ENCODE results near the gene PTPRK. TPM values are rescaled to one million over a fixed set of nuclear protein-coding genes. Genes with fewer than 3 reads are reported as not detected.
"Not testable (repeated sequence)": the region's sequence is repeated elsewhere in the genome, so short reads cannot be mapped to it uniquely, and the experiment has no call there.

PTPRK gene
- total RNA-seq, 2 donors from 2014 or later = 29.6 to 30.2 TPM

DNA sequence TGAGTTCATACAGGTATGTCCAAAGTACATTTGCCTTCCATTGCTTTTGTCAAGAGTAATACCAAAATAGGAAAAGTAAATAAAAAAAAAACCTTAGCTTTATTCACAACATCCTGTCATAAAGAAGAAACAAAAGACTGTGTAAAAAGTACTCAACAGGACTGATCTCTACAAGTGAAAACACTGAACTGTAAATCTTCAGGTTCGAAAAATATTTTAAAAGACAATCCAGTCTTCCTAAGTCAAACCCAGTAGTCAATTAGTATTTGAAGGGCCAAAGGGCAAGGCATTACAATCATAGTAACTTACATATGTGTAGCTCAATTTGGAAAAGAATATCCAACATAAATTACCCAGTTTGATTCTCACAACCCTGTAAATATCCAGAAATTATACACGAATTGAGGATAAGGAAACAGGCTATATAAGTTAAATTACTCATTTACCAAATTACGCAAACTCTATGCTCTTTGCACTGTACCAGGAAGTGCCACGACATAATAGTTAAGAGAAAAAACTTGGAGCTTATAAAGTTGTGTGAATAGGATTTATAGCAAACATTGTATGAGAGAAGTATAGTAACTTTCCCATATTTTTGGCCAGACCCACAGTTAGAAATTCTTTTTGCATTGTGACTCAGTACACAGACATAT is 21.2 kb downstream of the PTPRK start:
- intact Hi-C loops (cut with DNase I) = no loop called here
- ATAC-seq (no peak), DNase-seq (no peak)

DNA sequence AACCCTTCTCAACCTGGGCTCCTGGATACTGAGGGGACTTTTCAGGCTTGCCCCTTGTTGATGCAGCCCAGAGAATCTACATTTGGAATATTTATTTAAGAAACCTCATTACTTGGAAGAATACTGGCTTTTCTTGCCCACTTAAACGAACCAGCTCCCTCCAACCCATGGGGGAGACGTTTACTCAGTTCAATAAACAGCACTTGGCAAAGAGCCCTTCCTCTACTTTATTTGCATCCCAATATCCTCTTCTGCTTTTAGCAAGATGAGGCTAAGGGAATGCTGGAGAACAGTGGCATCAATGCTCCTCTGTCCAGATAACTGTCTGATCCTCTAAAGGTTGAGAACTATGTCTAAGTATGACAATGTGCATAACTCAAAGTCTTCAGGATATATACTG is 22.2 kb downstream of the PTPRK start:
- intact Hi-C loops (cut with DNase I) = no loop called here
- no peak for DNase-seq
- no peak for ATAC-seq

DNA sequence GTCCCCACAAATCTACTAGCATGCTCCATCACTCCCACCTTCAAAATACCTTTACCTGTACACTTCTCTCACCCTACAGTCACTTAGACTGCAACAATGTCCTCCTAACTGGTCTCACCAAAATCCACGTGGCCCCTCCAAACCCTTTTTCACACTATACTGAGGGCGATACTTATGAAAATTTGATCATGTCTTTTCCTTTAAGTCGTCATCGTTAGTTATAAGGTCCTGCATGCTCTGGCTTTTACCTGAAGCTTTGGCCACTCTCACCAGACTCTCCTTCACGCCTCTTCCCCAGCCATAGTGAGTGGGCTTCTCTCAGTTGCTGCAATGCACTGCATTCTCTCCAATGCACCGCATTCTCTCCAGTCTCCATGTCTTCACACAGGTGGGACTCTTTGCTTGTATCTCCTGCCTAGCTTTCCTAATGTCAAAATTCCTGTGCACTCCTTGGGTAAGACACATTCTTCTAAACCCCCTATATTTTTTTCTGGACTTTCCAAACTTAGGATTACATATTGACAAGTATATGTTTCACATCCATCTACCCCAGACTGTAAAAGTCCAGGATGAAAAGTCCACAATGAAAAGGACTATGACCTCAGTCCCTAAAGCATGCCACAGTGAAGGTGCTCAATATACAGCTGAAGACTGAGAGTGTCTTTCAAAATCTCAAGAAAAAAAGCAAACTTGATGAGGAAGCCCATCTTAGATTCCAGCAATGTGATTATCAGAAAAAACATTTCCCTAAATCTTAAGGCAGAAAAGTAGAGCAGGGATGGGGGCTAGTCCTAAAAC is 24.7 kb downstream of the PTPRK start:
- ATAC-seq (no peak), DNase-seq (no peak)
- intact Hi-C loops (cut with DNase I) = no loop called here

DNA sequence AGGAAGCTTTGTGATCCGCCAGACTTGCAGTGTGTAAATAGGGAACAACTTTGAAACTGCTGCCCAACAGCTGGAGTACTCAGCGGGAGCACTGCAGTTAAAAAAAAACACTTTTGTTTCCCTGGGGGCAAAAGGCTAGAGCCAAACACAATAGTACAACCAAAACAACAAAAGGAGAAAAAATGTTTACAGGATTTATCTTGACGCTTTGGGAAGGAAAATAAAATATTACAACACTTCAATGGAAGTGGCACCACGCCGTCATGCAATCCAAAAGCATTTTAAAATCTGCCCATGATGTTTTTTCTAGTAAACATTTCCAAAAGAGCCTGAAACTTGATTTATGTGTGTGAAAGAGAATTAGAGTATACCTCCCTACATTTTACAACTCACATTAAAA is 26.0 kb downstream of the PTPRK start:
- intact Hi-C loops (cut with DNase I) = no loop called here
- ATAC-seq = no peak

DNA sequence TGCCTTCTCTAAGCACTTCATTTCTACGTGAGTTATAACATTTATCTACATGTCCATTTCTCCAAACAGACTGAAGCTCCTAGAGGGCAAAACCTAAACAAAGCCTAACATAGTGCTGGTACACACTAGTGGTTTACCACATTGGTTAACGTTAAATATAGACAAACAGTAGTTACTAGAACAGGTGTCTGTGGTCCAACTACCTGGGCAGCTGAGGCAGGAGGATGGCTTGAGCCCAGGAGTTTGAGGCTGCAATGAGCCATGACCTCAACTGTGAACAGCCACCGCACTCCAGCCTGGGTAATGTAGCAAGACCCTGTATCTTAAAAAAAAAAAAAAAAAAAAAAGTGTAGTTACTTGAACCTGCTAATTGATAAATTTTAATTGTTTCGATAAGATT is 26.5 kb downstream of the PTPRK start:
- DNase-seq = no peak
- ATAC-seq = no peak
- intact Hi-C loops (cut with DNase I) = no loop called here

More for the DNA sequence above, 26.0 kb downstream of the PTPRK start:
- no peak for DNase-seq

DNA sequence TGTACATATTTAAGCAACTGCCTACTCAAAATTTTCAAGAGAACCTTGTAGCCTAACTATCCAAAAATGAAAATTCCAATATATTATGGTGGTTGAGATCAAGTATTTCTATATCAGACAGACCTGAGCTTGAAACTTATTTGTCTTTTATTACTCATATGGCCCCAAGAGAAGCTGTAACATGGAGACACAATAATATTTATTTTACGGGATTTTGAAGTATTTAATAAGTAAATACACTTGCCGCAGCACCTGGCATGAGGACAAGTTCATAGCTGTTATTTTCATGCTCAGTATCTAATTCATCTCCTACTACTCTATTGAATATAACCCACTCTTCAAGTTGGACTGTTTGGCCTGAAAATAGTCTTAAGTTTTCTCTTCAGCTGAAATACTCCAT is 28.0 kb downstream of the PTPRK start:
- no peak for ATAC-seq
- DNase-seq = no peak
- intact Hi-C loops (cut with DNase I) = no loop called here

DNA sequence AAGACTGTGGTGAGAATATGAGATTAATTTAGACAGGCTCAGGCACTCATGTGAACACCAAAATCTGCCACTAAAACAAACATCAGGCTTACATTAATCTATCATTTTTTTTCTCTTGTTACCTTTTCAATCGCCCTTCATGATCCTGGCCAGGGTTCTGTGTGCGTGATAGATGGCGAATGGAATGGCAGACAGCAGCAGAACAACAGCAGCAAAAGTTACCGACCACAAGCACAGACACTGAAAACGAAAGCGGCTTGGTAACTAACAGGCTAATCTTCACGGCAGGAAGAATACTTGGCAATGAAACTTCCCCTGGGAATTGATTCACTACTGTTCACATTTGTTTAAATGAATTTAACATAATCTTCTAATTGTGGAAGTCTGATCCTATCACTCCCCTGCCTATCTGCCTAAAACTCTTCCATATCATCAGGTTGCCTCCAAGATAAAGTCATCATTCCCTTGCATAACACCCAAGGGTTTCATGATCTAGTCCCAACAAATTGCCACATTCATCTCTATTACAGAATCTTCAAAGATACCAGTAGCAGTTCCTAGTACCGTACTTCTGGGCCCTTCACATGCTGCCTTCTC is 28.7 kb downstream of the PTPRK start:
- no peak for DNase-seq
- peak; percentile 68 to 72 for ATAC-seq
- intact Hi-C loops (cut with DNase I) = no loop called here

DNA sequence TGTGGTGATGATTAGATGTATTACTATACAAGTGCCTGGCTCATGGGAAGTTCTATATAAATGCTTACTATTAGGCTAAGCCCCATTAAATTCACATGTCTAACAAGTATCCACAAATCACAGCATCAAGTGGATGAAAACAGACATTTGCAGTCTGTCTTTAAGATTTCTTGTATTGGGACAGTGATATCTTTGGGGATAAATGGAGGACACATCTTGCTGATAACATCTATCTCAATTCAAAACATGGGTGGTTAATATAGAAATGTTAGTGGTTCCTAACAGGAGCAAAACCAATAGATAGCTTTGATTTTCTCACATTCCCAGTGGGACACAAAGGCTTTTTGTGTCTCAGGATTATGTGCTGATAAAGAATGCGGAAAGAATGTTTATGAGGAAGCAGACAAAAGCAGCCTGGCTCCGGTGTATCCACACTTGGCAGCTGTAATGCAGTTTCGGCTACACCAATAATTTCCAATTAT is 29.3 kb downstream of the PTPRK start:
- intact Hi-C loops (cut with DNase I) = no loop called here
- ATAC-seq (peak; percentile 8 to 18), DNase-seq (no peak)

DNA sequence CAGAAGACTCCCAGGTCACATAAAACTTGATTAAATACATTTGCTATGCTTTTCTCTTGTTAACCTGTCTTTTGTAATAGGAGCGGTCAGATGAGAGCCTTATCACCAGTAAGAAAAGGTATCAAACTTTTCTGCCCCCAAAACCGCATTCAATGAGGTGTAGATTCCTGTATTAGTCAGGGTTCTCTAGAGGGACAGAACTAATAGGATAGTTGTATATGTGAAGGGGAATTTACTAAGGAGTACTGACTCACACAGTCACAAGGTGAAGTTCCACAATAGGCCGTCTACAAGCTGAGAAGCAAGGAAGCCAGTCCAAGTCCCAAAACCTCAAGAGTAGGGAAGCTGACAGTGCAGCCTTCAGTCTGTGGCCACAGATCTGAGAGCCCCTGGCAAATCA is 32.7 kb downstream of the PTPRK start:
- no peak for DNase-seq
- no peak for ATAC-seq
- intact Hi-C loops (cut with DNase I) = no loop called here

DNA sequence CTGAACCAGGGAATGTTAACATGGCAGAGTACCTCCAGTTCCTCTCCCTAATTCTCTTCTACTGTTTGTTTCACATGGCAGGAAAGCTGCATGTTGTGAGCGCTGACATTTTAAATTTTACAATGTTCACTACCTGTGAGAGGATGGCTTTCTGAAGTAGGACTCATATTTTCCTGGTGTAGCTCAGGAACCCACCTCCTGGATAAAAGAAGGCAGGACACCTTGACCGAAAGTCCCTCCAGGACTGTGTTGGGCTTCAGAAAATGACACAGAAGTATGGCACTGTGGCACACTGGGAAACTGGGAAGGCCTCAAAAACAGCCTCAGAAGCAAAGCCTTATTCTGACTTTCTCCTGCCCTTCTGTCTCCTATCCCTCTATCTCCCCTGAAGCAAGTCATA is 33.3 kb downstream of the PTPRK start:
- ATAC-seq = no peak
- intact Hi-C loops (cut with DNase I) = no loop called here
- no peak for DNase-seq

DNA sequence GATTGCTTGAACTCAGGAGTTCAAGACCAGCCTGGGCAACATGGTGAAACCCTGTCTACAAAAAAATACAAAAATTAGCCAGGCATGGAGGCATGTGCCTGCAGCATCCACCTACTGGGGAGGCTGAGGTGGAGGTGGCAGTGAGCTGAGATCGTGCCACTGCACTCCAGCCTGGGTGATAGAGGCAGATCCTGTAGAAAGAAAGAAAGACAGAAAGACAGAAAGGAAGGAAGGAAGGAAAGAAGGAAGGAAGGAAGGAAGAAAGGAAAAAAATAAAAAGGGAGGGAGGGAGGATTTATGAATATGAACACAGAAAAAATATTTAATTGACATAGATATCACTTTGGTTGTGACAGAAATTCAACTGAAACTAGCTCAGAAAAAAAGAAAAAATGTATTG is 33.8 kb downstream of the PTPRK start:
- DNase-seq; intact Hi-C loops (cut with DNase I); ATAC-seq: not testable (repeated sequence)

DNA sequence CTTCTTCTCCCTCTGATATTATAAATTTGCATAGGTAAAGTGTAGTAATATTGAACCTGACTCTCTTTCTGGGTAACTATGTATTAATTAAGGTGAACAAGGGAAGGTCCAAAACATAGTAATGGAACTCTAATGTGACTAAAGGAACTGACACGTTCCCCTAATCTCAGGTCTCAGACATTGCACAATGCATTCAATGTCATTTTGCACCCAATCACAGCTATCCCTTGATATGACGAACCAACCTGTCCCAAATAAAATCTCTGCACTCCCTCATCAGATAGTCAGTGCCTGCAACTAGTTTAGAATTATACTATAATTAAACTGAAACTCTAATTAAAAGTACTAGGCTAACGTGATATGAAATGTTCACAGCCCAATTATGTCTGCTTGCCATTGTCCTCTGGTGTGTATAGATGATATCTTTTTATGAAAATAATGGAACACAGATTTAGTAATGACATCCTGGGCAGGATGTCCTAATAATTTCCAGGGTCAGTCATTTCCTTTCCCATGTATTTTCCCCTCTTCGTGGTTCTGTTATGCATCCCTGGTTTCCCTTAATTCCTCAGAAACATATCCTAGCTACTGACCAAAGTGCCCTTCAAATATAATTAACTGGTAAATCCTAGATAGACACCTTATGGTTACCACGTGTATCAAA is 36.8 kb downstream of the PTPRK start:
- no peak for DNase-seq
- no peak for ATAC-seq
- intact Hi-C loops (cut with DNase I) = no loop called here

DNA sequence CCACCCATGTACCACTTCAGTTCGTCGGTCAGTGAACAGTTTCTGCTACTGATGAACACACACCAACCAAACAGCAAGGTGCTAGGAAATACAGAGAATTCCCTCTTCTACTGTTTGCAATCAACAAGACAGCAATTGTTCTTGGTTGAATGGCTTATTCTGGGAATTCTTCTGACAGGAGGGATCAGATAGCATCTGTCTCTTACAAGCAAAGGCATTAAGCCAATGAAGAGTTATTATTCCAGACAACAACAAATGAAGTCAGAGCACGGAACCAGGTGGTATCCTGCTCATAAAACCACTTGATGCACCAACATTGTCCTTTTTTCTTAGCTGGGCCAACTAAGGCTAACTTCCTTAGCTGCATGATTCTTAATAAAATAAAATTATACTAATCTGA is 37.8 kb downstream of the PTPRK start:
- ATAC-seq (peak in 1 of 2 donors; percentile 18), DNase-seq (no peak)
- intact Hi-C loops (cut with DNase I) = no loop called here

DNA sequence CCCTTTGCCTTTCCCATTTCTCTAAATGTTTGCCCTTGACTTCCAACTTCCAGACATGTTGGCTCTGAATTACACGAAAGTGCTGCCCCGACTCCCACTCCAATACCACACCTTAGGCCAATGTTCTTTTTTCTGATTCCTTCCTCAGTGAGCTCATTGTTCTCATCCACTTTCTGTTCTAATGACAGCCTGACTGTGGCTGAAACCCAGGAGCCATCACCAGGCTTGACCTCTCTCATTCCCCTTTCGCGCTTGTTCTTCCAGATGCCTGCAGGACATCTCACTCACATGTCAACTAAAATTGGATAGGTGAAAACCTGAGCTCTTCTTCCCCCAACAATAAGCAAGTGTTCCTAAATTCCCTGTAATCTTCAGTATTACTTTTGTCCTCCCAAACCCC is 40.4 kb downstream of the PTPRK start:
- DNase-seq = no peak
- ATAC-seq = peak in 1 of 2 donors; percentile 43
- intact Hi-C loops (cut with DNase I) = no loop called here

DNA sequence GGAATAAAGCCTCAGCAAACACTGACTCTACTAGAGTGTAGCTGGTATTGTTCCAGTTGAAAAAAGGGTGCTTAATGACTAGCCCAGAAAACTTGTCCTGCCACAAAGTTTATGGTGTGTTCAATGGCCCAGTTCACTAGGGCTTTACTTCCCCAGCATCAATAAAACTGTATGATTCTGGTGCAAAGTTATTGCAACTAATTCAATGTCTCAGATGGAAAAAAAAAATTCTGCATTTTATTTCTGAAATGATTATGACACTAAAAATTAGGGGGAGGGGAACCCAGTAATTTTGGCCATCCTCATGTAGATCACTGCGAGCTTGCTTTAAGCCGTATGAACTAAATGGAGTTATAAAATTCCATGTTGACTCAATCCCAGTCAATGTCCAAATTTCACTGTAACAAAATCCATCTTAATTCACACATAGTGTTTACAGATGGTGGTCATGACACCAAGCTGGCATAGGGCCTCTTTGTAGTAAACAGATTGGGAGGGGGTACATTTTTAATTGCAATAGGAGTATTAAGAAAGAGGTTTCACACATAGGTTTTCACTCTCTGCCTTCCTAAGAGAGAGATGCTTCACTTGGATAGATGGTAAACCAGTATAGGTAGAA is 41.2 kb downstream of the PTPRK start:
- intact Hi-C loops (cut with DNase I) = no loop called here
- ATAC-seq (no peak), DNase-seq (no peak)

DNA sequence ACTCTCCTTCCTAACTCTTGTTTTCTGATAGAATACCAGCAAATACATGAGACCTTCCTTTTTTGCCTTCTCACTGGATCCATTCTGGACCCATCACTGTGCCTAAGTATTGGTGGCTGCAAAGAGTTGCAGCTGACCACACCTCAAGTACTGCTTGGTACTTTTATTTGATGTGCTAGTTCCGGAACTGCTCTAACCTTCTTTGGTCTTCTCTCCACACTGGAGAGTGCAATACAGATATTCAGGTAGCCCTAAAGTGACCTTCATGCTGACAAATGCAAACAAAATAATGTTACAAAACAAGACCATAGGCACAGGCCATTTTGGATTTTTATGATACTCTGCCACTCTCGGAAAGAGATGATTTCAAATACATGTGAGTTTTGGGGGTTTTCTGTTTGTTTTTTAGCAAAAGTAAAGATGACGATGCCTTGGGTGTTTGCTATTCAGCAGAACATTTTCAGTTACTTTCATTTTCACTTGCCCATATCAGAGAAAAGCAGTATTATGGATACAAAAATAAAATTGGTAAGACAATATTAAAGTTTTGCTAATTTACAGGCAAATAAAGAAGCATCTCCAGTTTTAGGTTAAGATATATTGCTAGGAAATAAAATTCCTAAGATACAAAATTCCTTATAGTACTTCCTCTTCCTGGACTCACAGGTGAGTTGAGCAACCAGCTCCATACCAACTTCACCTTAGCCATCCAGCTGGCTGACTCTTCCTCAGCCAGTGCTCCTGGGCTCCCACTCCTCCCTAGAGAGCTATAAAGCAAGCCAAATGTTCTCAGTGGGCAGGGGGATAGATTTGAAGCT is 42.0 kb downstream of the PTPRK start:
- DNase-seq (no peak), ATAC-seq (peak in 1 of 2 donors; percentile 27)
- intact Hi-C loops (cut with DNase I) = no loop called here

DNA sequence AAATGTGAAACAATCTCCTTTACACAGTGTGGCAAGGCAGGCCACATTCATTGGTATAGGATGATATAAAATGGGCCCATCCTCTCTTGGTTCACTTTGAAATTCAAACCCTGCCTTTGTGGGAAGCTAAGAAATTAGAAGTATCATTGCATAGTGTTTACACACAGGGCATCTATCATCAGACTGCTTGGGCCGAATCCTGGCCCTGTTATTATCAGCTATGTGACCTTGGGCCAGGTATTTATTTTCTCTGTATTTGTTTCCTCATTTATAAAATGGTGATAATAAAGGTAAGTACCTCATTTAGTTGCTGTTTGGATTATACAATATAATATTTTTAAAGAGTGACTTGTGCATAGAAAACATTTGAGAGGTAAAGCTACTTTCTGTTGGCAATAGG is 45.5 kb downstream of the PTPRK start:
- intact Hi-C loops (cut with DNase I) = no loop called here
- DNase-seq = no peak
- no peak for ATAC-seq

DNA sequence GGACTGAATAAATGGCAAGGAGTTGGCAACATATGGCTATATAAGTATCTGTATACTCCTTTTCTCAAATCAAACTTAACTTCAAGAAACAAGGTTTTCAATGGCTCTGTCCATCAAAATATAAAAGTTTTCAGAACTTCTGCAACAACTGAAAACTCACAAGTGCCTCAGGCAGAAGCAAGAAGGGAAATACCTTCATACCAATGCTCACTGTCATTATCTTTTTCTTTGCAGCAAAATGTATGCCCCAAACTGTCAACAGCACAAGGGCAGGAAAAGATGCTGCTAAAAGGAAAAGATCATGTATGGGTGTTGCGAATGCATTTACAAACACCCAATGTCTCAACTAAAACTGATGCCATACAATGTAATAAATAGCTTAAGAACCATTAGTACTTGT is 45.9 kb downstream of the PTPRK start:
- no peak for DNase-seq

DNA sequence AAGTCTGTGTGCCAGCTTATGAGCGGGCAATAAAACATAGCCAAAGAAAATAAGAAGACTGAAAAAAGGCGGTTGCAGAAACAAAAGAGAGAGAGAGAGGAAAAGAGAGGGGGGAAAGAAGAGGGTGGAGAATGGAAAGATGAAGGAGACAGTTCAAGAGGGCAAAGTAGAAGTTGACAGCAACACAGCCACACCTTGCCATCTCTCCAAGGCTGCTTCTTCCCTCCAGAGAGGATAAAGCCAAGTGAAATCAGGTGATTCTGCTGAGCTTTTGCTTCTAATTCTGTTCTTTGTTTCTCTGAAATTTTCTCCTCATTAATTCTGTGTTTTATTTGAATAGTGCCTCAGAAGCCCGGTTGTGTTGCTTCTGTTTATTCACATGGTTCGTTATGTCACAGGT is 48.5 kb downstream of the PTPRK start:
- no peak for ATAC-seq
- DNase-seq = no peak
- intact Hi-C loops (cut with DNase I) = no loop called here

More for the DNA sequence above, 45.9 kb downstream of the PTPRK start:
- no peak for ATAC-seq
- intact Hi-C loops (cut with DNase I) = no loop called here

All from left cardiac atrium (tissue), 4 donors.